Measurements from ENCODE around the gene GLRB.

- TF ChIP-seq POLR2A (IDR thresholded peaks at IDR 0.05): no peak
- TF ChIP-seq, protein P1, sequence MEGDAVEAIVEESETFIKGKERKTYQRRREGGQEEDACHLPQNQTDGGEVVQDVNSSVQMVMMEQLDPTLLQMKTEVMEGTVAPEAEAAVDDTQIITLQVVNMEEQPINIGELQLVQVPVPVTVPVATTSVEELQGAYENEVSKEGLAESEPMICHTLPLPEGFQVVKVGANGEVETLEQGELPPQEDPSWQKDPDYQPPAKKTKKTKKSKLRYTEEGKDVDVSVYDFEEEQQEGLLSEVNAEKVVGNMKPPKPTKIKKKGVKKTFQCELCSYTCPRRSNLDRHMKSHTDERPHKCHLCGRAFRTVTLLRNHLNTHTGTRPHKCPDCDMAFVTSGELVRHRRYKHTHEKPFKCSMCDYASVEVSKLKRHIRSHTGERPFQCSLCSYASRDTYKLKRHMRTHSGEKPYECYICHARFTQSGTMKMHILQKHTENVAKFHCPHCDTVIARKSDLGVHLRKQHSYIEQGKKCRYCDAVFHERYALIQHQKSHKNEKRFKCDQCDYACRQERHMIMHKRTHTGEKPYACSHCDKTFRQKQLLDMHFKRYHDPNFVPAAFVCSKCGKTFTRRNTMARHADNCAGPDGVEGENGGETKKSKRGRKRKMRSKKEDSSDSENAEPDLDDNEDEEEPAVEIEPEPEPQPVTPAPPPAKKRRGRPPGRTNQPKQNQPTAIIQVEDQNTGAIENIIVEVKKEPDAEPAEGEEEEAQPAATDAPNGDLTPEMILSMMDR (IDR thresholded peaks at IDR 0.05): no peak
Observed at GRCh38 chr4:157219711-157220370, 143.9 kb downstream of the GLRB start.

All from heart left ventricle (tissue), 13 donors.